GM18517 (cell line): ENCODE results near the gene RAB1A.
A peak's percentile ranks its signal among the peaks of the same experiment; 100 is the strongest.
"Not testable (repeated sequence)": the region's sequence is repeated elsewhere in the genome, so short reads cannot be mapped to it uniquely, and the experiment has no call there.

Experiments
- ATAC-seq: cut with Tn5 transposase; IDR thresholded peaks from one replicate; pipeline ENCODE4 v1.9.1; 2021; ENCODE audit warnings: mild to moderate bottlenecking, moderate library complexity; ENCODE audit not compliant: unreplicated experiment

The RAB1A gene

GRCh38 chr2:65129826-65130663, at the start of gene RAB1A:
RAB1A (minus strand) TSS chr2:65130106; CDS start chr2:65129915, 191 bp downstream.
- peak; percentile 94 for ATAC-seq

- no peak for ATAC-seq
Observed at GRCh38 chr2:65177751-65178442, 48.0 kb upstream of the RAB1A start.

- no peak for ATAC-seq
Observed at GRCh38 chr2:65175894-65176530, 46.1 kb upstream of the RAB1A start.

GRCh38 chr2:65174031-65174430, 44.1 kb upstream of the RAB1A start:
- ATAC-seq = not testable (repeated sequence)

DNA sequence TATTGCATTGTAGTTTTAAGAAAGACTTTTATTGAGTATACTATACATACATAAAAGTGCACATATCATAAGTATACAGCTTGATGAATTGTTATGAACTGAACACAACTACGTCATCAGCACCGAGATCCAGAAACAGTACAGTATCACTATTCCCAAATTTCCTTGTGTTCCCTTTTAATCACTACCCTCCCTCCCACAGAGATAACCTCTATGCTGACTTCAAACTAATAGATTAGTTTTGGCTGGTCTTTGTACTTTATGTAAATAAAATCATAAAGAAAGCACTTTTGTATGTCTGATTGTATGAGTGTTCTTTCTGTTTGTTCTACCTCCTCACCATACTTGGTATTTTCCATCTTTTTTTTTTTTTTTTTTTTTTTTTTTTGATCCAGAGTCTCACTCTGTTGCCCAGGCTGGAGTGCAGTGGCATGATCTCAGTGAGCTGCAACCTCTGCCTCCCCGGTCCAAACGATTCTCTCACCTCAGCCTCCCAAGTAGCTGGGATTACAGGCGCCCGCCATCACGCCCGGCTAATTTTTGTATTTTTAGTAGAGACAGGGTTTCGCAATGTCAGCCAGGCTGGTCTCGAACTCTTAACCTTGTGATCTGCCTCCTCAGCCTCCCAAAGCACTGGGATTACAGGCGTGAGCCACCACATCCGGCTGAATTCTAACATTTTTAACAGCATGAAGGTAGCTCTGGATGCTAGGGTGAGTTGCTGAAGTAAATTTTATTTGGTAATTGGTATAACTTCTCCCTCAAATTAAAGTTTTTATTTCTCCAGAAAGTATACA, 43.3 kb upstream of the RAB1A start:
- ATAC-seq = no peak

- not testable (repeated sequence) for ATAC-seq
Observed at GRCh38 chr2:65170611-65171477, 40.9 kb upstream of the RAB1A start.

DNA sequence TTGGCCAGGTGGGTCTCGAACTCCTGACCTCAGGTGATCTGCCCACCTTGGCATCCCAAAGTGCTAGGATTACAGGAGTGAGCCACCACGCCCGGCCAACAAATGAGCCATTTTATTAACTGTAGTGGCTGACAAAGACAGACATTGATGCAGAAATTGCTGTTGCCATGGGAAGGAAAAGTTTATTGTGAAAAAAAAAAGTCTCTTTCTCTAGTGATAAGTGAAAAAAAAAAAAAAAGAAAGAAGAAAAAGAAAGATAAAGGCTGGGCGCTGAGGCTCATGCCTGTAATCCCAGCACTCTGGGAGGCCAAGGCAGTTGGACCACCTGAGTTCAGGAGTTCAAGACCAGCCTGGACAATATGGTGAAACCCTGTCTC, 39.8 kb upstream of the RAB1A start:
- no peak for ATAC-seq

- no peak for ATAC-seq
Observed at GRCh38 chr2:65165558-65165957, 35.7 kb upstream of the RAB1A start.

DNA sequence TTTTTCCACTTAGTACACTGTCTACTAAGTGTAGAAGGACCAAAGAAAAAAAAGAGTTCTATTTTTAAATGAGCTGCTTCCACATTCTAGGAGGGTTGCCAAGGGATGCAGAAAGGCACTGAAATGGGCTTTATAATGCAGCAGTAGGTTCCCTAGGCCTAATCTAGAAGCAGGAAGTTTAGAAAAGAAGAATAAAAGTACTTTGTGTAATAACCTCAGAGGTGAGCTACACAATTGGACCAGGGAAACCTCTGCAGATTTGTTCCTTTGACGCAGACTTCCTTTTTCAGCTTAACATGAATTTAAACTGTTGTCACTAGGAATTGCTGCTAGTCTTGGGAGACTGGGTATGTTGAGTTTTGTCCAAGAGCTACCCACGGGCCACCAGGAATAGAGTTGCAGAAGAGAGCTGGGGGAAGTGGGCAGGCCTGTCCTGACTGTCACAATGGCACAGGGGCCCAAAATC, 34.6 kb upstream of the RAB1A start:
- ATAC-seq = no peak

DNA sequence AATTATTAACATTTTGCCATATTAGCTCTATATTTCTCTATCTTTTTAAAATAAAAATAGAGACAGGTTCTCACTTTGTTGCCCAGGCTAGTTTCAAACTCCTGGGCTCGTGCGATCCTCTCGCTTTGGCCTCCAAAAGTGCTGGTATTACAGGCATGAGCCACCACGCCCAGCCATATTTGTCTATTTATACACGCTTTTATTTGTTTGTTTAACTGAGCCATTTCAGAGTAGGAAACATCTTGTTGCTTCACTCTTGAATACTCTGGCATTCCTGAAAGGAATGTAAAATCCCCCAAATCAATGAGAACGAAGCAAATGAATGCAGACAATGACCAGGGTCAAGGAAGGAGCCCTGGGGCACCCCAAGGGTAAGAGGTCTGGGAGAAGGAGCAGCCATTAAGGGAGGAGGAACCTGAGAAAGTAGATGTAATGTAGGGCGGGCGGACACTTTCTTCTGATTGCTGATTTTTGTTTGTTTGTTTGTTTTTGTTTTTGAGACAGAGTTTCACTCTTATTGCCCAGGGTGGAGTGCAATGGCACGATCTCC, 31.7 kb upstream of the RAB1A start:
- no peak for ATAC-seq

DNA sequence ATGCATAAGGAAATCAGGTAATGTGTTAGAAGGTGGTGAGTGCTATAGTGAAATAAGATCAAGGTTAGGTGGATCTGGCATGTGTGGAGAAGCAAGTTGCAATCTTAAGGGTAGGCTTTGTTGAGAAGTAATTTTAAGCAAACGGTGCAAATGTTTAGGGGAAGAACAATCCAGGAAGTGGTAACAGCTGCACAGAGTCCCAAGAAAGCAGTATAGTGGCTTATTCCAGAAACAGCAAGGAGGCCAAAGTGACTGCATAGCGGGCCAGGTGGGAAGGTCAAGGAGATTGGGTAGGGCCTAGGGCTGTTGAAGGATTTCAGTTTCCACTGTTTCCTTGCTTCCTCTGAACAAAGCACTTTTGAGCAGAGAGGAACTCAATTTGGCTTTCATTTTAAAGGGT, 30.0 kb upstream of the RAB1A start:
- no peak for ATAC-seq

DNA sequence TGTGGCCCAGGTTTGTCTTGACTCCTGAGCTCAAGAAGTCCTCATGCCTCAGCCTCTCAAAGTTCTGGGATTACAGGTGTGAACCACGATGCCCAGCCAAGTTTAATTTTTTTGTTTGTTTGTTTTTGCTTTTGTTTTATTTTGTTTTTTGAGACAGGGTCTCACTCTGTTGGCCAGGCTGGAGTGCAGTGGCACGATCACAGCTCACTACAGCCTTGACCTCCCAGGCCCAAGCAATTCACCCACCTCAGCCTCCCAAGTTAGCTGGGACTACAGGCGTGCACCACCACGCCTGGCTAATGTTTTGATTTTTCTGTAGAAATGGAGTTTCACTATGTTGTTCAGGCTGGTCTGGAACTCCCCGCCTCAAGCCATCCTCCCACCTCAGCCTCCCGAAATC, 29.4 kb upstream of the RAB1A start:
- no peak for ATAC-seq

DNA sequence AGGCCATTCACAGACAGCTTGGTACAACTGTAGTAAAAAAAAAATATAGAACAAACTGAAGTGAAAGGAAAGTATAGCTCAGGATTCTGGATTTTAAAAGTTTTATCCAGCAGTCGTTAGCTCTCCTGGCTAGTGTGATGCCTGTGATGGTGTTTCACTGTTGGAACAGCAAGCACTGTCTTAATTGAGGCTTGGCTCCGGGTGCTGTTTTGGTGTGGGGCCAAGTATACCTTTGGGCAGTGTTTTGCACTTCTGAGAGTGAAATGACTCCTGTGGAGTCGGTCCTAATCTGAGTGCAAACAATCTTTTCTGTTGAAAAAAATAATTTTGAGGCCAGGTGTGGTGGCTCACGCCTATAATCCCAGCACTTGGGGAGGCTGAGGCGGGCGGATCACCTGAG, 28.7 kb upstream of the RAB1A start:
- ATAC-seq = no peak

DNA sequence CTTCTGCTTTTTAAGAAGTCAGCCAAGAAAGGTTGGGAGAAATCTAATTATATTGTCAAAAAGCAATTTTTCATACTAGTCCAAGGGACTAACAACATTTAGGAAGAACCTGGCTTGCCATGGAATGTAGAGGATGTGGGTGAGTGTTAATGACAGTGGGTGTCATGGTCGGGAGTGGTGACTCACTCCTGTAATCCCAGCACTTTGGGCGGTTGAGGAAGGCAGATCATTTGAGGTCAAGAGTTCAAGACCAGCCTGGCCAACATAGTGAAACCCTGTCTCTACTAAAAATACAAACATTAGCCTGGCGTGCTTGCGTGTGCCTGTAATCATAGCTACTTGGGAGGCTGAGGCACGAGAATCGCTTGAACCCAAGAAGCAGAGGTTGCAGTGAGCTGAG, 27.9 kb upstream of the RAB1A start:
- not testable (repeated sequence) for ATAC-seq

DNA sequence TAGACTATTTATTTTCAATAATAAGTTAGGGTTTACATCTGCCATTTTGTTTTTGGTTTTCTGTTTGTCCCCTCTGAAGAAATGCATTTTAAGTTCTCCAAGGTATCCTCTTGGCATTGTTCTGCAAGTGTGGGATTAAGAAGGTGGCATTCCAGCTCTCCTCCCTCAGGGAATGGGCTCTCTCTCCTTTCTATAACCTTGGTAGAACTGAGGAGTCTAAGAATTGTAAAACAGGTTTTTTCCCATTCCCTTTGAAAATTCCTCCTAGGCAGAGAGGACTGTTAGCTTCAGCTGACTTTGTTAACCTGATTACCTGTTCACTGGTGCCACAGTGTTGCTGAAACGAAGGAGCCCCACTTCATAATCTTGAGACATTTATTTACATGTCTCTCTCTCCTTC, 26.1 kb upstream of the RAB1A start:
- ATAC-seq = no peak

- no peak for ATAC-seq
Observed at GRCh38 chr2:65153515-65153914, 23.6 kb upstream of the RAB1A start.

- ATAC-seq = no peak
Observed at GRCh38 chr2:65146078-65146477, 16.2 kb upstream of the RAB1A start.

DNA sequence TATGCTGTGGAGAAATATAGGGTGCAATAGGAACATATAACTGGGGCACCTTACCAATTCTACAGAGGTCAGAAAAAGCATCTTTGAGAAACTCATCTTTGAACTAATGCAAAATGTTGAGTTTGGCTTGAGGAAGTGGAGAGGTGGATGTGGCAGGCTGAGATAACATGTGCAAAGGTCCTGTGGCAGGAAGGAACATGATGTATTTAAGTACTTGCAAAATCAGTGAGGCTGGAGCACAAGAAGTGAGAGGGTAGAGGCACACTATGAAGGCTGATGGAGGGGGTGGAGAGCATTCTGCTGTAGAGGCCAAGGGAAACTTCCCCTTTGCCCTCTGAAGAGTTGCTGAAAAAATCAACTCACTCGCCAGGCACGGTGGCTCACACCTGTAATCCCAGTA, 14.7 kb upstream of the RAB1A start:
- ATAC-seq = no peak

DNA sequence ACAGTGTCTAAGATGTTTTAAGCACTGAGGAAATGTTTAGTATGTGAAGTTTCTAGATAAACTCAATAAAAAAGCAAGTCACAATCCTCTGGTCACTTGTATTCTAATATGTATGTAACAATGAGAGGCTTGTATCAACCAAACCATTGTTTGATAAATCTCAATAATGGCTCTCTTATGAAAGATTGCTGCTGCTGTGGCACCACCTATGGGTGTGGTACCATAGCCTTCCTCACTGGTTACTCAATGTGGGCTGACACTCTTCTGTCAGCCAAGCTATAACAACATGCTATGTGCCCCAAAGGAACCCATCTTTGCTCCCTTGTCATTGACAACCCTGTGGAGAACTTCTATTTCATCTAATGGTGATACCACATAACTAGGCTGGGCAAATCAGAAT, 12.6 kb upstream of the RAB1A start:
- no peak for ATAC-seq
